SKM-1 (cell line): Measurements from ENCODE around the gene LENG9.
"Not testable (repeated sequence)": the region's sequence is repeated elsewhere in the genome, so short reads cannot be mapped to it uniquely, and the experiment has no call there.

Experiments
- DNase-seq: peaks from one replicate; lab custom pipeline; 2025; ENCODE audit not compliant: unreplicated experiment; lab: John Stamatoyannopoulos, UW

LENG9 gene

GRCh38 chr19:54463531-54464043, at the start of gene LENG9:
LENG9 (minus strand) TSS chr19:54463778; CDS start chr19:54463526, 252 bp downstream.
- no peak for DNase-seq

GRCh38 chr19:54509200-54509940, 45.8 kb upstream of the LENG9 start:
- not testable (repeated sequence) for DNase-seq

GRCh38 chr19:54508487-54508886, 44.9 kb upstream of the LENG9 start:
- not testable (repeated sequence) for DNase-seq

DNA sequence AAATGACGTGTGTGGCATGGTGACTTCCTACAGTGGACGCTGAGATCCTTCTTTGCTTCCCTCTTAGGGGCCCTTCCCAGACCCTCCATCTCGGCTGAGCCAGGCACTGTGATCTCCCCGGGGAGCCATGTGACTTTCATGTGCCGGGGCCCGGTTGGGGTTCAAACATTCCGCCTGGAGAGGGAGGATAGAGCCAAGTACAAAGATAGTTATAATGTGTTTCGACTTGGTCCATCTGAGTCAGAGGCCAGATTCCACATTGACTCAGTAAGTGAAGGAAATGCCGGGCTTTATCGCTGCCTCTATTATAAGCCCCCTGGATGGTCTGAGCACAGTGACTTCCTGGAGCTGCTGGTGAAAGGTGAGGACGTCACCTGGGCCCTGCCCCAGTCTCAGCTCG, 44.2 kb upstream of the LENG9 start:
- DNase-seq = no peak

- DNase-seq = not testable (repeated sequence)
These were observed 43.6 kb upstream of the LENG9 start for GRCh38 chr19:54507038-54507717.

DNA sequence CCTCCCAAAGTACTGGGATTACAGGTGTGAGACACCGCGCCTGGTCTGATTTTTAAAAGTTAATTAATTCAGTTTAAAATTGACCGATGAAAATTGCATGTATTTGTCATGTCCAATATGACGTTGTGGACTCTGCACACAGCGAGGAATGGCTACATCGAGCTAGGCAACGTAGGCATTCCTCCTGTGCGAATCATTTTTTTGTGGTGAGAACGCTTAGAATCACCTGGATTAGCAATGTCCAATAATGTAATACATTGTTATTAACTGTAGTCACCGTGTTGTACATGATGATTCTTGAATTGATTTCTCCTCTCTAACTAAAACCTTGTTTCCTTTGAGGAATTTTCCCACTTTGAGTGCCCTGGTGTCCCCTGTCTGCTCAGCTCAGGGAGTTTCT, 42.5 kb upstream of the LENG9 start:
- DNase-seq = no peak

- not testable (repeated sequence) for DNase-seq
These were observed 42.0 kb upstream of the LENG9 start for GRCh38 chr19:54505542-54505941.

DNA sequence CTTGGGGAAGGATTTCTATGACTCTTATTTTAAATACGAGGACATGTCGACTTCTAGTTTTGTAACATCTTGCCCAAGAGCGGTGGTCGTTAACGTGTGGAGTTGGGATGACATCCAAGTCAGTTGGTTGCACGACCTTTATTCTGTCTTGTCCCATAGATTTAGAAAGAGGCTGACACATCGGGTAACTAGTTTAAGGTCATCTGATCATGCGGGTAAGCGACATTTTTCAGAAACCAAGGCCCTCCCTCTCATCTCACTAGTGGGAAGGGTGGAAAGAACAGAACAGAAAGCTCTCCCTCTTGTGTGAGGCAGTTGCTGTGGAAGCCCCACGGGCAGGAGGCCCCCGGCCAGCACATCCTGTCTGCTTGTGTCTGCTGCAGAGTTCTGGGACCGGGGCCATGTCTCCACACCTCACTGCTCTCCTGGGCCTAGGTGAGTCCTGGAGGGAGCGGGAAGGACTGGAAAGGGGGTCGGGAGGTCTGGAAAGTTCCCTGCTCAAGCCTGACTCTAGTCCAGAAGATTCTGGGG, 39.0 kb upstream of the LENG9 start, which contains the start of gene LAIR2:
TSS of gene LAIR2 (plus strand) at position 314 of the 531 bp plus-strand sequence. CDS start at position 402, 88 bp downstream.
- DNase-seq = no peak

DNA sequence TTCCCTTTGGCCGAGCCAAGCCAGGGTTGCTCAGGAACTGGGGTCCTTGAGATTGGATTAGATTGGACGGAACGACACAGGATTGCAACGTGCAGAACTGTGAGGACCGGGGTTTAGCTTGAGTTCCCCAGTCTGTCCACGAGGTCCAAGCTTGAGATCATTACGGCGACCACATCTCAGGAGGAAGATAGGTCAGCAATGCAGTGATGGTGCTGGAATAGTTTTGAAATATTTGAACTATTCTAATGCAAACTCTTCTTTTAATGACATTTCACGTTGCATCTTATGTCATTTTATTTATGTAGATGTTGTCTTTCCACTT, 34.8 kb upstream of the LENG9 start:
- not testable (repeated sequence) for DNase-seq

DNA sequence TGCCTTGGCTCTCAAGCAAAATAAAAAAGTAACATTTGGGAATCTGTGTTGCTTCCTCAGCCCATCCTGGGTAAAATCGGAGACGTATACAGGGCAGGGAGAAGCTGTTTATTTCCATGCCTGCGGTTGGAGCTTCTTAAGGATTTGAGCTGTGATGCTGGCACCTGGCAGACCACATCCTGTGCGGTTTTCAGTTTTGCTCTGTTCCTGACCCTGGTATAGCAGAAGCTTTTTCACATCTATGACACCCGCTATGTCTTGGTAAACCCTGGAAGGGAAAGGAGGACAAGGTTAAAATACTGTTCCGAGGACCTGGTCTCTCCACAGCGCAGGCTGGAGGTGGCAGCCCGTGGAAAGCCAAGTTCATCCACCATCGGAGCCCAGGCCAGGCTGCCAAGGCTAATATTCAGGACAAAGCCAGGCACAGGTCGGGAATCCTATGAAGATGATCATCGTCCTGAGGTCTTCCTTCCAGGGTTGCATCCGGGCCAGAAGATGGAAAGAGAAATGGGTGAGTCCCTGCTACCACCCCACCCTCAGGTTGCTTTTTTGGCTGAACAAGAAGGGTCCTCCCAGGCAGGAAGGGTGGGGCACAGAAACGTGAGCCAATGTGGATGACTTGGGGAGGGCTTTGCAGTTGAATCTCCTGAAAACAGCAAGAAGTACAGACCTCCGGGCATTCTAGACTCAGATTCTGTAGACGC, 34.3 kb upstream of the LENG9 start:
- DNase-seq = not testable (repeated sequence)

DNA sequence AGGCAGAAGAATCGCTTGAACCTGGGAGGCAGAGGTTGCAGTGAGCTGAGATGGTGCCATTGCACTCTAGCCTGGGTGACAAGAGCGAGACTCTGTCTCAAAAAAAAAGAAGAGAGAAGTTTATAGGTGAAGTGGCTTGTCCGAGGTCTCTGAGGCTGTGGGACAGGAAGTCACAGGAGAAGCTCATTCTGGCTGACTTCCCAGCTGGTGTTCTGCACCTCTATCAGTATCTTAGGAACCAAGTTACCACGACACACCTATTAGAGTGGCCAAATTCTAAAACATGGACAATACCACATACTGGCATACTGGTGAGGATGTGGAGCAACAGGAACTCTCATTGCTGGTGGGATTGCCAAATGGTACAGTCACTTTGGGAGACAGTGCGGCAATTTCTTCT, 31.7 kb upstream of the LENG9 start:
- DNase-seq = not testable (repeated sequence)

DNA sequence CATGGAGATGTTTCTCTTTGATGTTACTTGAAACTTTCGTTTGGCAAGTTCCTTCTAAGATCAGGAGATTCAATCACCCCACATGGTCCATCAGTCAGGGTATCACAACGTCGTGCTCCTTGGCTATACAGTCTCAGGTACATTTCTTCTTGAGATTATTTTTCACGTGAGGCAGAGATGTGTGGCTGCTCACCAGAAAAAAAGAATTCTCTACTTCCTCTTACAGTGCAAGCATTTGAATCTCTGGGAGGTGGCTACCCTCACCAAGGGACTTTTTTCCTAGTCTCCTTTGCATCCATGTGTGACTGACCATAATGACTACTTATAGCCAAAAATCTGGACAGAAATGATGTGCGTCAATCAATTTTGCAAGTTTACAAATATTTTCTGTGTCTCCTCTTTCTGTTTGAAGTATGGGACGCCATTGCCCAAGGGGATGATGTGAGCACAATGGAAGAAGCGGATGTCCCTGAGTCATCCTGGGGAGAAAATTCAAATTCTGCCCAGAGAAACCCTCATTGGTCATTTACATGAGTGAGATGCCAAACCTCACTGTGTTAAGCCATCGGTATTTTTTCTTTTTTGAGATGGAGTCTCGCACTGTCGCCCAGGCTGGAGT, 30.5 kb upstream of the LENG9 start:
- no peak for DNase-seq

DNA sequence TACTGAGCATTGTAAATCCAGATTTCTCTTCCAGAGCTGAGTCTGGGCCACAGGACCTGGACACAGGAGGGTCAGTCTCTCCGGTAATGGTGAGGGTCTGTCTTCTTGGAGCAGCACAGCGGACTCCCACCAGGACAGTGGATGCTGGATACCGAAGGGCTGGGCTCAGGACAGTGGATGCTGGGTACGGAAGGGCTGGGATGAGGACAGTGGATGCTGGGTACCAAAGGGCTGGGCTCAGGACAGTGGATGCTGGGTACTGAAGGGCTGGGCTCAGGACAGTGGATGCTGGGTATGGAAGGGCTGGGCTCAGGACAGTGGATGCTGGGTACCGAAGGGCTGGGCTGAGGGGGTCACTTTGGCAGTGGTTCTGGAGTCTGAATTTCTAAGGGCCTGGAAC, 29.5 kb upstream of the LENG9 start:
- not testable (repeated sequence) for DNase-seq

DNA sequence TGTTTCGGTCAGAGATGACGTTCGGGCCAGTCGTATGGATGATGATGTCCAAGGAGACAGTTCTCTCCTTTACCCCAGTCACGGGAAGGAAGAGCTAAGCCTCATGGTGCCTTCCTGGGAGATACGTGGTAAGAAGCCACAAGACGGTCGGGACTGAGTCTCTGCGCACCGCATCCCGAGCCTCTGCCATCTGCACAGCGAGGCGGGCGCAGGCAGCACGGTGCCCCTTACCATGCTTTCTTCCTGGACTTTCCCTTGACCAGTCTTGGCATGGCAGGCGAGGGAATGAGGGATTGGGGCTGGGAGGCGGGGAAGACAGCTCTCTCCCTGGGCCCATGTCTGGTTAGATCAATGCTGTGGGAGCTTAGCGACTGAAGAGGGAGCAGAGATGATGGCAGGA, 29.0 kb upstream of the LENG9 start:
- no peak for DNase-seq

- DNase-seq = no peak
These were observed 26.2 kb upstream of the LENG9 start for GRCh38 chr19:54489766-54490165.

- DNase-seq = no peak
These were observed 25.8 kb upstream of the LENG9 start for GRCh38 chr19:54489341-54489740.

- DNase-seq = no peak
These were observed 22.3 kb upstream of the LENG9 start for GRCh38 chr19:54485851-54486250.

DNA sequence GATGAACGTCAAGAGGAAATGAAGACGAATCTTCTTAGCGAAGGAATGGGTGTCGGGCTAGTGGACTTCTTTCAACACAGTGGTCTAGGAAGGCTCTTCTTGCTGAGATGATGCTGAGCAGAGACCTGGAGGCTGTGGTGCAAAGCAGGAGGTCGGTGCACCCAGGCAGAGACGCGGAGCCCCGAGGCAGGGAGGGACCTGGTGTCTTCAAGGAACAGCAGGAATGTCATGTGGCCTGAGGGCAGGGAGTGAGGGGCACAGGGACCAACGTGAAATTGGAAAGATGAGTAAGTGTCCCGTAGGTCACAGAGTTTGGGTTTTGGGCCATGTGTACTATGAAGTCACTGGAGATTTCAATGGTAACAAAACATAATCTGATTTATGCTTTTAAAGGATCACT, 20.9 kb upstream of the LENG9 start:
- DNase-seq = no peak

DNA sequence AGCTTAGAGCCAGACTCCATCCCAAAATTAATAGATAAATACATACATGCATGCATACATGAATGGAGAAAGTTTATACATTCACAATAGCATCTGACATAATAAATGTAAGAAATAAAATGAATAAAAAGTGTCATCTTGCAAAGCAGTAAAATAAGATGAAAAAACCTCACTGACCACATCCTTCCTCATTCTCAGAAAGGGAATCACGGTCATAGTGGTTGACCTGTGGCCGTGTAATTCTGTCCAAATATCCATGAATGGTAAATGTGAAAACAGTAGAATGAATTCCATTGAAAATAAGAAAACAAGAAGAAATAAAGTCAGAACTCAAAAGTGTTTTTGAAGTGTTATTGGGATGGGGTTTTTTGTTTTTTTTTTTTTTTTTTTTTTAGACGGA, 19.3 kb upstream of the LENG9 start:
- no peak for DNase-seq

DNA sequence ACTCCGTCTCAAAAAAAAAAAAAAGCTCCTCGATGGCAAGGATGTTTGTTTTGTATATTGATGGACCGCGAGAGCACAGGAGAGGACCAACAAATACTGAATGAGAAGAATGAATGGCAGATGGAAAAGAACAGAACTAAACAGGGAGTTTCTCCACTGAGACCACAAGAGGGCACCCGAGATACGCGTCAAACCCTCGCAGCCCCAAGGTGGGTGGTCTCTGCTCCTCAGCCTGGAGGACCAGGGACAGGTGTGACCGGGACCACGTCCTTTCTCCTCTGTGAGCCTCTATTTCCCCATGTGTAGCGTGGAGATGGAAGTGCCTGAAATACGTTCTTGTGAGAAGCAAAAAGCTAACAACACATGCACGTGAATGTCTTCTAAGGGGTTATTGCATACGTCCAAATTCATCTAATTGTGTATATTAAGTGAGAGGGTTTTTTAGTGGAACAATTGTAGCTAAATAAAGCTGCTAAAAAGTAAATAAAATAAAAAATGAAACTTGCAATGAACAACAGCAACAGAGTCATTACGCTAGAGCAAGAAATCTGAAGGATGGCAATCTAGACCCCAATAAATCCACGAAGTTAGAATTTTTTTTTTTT, 17.9 kb upstream of the LENG9 start:
- no peak for DNase-seq

GRCh38 chr19:54480051-54480450, 16.5 kb upstream of the LENG9 start:
- no peak for DNase-seq
